ENCODE results near the gene NMNAT2. TPM values are rescaled to one million over a fixed set of nuclear protein-coding genes. Genes with fewer than 3 reads are reported as not detected.

NMNAT2 gene
- polyA plus RNA-seq, 1 donor, result 4.2 TPM

DNA sequence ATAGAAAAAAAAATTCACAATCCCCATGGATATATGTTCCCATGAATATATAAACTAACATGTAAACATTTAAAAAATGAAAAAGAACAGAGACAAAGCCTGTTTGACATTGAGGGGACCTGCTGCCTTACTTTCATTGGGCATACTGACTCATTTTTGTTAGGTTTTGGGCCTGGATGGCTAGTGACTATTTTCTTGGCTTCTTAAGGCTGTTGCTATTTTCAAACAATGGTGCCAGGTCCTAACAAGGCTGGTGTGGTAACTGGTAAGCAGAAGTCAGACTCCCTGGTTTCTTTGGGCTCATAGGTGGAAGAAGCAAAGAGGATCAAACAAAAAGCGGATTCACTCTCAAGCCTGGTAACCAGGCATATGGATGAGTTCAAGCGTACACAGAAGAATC lies 181.1 kb downstream of the NMNAT2 start:
- DNase-seq, result no peak

DNA sequence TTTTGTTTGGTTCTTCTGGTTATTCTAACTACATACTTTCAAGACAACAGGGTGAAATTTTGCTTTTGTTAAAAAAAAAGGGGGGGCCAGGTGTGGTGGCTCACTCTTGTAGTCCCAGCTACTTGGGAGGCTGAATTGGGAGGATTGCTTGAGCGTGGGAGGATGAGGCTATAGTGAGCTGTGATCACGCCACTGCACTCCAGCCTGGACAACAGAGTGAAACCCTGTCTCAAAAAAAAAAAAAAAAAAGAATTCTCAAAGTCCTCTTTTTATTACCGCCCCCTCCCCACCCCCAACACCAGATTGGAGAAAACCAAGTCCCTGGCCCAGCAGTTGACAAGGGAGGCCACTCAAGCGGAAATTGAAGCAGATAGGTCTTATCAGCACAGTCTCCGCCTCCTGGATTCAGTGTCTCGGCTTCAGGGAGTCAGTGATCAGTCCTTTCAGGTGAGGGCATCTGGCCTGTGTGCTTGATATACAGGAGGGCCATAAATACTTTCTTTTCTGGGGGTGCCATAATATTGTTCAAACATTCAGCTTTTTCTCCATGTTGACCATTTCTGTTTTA lies 181.9 kb downstream of the NMNAT2 start:
- DNase-seq, result no peak

DNA sequence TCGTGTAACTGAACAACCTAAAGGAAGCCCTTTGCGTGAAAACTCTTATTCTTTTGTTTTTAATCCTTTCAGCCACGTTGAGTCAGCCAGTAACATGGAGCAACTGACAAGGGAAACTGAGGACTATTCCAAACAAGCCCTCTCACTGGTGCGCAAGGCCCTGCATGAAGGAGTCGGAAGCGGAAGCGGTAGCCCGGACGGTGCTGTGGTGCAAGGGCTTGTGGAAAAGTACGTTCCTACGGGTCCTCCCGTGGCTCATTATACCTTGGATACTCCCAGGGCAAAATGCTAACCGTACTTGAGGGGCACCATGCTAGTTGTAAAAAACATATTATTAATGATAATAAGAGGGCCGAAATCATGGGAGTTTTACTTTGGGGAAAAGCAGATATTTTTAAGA lies 182.7 kb downstream of the NMNAT2 start:
- DNase-seq, result no peak

DNA sequence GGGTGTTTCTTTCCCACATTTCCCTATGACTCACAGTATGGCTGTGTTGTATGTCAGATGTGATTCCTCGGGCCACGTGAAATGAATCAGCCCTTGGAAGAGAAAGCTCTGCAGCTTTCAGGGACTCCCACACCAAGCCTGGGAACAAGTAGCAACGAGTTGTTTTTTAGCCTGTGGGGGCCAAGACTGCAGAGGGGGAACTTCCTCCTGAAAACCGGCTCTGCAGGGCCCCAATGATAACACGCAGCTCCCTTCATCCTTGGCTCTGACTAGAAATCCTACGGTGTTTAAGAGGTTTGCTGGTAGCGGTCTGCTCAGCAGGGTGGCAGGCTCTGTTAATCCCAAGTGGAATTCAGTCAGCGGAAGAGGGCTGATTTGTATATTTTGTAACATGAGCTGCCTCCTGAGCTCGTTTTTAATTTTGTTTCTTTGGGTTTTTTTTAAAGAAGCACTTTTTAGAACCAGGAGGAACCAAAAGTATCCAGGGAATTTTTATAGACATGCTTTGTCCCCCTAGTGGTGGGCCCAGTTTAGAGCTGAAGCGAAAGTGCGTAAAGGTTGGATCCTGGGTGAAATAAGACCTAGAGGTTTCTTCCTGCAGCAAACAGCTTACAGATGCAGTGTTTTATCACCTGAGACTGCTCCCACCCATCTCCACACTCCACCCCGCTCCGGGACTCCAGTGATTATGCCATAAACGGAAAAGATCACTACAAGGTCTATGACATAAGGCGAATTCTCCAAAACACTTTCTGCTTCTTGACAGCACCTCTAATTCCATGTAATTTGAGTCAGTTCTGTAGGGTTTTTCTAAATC lies 183.3 kb downstream of the NMNAT2 start:
- peak; percentile 75 for DNase-seq

DNA sequence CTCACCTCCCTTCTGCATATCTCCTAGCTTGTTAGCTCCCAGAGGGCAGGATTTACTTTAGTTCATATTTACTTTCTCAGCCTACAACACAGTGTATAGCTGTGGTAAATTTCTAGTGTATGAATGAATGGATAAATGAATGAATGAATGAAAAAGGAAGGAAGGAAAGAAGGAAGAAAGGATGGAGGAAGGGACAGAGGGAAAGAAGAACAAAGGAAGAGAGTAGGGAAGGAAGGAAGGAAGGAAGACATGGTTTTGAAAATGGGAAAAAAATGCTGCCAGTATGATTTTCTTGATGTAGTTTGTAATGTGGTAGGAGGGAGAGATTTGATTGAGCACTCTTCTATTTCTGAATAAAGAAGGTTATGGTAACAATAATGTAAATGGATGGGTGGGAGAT lies 185.1 kb downstream of the NMNAT2 start:
- no peak for DNase-seq

DNA sequence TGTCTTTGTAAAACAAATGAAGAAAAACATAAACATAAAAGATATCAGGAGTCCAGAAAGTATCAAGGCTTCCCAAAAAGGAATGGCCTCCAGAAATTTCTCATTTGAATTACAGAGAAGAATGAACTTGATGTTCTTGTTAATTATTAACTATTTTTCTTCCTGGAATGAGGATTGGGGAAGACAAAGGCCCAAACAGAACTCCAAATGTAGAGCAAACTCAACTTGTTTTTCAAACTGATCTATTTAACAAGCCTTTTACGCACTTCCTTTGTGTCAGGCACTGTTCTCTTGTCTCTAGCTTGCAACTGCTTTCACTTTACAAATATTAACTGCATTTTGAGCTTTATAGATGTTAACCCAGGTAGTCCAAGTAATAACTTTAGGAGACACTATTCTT lies 186.6 kb downstream of the NMNAT2 start:
- no peak for DNase-seq

DNA sequence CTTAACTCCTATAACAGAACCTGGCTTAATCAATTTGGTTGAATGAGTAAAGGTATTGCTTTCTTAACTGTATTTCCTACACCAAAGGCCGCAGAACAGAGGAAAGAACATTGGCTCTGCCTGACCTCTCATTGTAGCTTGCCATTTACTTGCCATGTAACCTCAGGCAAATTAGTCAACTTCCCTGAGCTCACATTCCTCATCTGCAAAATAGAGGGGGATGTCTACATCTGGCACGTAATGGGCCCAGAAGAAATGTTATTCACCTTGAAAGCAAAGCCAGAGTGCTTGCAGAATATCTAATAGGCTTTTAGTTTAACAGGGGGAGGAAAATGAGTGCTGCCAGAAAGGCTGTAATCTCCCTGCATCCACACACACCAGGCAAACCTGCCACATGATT lies 187.8 kb downstream of the NMNAT2 start:
- DNase-seq, result no peak

DNA sequence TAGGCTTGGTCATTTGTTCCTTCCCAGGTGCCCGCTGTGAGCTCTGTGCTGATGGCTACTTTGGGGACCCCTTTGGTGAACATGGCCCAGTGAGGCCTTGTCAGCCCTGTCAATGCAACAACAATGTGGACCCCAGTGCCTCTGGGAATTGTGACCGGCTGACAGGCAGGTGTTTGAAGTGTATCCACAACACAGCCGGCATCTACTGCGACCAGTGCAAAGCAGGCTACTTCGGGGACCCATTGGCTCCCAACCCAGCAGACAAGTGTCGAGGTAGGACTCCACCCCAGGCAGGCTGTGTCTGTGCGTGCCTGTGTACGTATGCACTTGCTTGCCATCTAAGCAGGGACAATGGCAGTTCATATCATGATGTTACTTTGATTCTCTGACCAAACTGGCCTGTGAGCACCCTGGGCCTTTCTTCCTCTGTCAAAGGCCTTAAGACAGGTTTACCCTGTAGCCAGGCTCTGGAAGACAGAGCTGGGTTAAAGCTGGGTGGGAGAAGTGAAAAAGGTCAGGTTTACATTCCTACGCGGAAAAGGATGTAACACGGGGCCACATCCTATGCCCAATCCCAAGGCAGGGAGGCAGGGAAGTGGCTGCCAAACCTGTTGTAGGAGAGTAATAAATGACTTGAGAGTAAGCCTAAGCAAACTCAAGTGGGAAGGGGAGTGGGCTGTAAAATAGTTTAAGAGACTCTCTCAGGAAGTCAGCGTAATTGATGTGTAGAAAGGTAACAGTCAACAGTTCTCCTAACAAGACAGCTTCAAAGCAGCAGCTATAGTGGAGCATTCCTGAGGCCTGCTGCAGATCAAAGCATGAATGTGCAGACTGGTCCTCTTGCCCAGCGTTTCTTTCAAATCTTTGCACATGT lies 189.6 kb downstream of the NMNAT2 start:
- DNase-seq, result no peak

DNA sequence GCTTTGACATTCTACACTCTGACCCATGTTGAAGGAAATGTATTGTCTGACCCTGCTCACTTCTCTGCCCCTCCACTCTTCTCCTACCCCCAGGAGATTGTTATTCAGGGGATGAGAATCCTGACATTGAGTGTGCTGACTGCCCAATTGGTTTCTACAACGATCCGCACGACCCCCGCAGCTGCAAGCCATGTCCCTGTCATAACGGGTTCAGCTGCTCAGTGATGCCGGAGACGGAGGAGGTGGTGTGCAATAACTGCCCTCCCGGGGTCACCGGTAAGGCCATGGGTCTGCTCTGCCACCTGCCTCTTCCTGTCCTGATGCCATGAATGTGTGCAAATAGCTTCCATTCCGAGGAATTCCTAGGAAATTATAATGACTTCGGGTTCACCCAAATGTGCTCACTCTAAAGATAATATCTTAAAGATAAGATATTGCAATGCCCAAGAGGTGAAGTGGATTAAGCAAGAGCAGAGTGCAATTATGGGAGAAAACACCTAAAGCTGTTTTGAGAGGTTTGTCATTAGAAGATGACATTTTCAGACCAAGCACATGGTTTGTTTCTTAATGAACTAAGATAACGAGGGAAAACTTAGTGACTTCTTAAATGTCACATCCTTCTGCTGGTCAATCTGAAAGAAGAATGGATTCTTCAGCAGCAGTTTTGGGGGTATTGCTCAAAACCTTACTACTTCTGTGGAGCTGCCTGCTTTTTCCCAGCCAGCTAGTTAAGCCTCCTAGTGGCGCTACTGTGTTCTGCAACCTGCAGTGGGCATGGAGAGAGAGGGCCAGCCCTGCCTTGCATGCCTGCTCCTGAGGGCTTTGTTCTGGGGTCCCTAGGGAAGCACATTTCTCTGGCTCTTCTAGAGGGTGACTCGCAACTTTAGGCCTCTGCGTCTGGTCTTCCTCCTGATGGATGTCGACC lies 190.5 kb downstream of the NMNAT2 start:
- DNase-seq, result no peak

DNA sequence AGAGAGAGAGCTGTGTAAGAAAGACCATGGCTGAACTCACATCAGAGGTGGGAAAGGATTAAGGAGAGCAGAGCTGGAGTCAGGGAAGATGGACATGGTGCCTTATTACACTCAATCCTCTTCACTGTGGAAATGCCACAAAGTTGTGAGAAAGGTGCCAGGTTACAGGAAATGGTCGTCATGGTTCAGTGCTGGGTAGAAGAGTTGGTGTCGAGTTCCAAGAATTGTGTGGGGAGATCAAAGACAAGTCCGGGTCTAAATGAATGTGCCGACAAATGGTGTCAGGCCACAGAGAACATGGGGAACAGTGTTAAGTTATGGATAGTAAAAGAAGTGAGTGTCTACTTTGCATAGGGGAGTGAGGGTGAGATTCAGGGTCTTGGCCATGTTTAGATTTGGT lies 191.2 kb downstream of the NMNAT2 start:
- peak; percentile 86 for DNase-seq

DNA sequence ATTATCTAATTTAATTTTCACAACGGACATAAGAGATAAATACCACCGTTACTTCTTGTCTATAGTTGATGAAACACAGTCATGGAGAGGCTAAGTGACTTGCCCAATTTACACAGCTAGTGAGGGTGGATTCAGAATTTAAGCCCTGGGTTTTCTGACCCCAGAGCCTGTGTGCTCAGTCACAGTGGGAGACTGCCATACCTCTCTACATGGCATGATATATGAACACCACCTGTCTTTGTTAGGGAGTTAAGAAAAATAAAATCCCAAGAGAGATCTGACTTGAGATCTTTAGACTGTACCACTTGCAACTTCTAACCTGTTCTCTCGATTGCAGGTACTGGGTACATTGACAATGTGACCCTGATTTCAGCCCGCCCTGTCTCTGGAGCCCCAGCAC lies 191.8 kb downstream of the NMNAT2 start:
- no peak for DNase-seq

DNA sequence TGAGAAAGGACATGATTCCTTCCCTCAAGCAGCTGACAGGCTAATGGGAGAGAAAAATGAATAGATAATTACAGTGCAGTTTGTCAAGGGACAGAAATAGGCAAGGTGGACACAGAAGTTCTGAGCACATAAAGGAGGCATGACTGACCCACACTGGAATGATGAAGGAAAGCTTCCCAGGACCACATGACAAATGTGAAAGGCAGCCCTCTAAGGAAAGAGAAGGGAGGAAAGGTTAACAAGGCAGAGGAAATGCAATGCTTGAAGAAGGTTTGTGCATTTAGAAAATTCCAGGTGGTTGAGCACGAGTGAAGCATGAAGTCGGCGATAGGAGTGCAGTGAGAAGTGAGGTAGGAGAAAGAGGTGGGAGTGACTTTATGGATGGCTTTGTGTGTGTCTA lies 194.7 kb downstream of the NMNAT2 start:
- no peak for DNase-seq

DNA sequence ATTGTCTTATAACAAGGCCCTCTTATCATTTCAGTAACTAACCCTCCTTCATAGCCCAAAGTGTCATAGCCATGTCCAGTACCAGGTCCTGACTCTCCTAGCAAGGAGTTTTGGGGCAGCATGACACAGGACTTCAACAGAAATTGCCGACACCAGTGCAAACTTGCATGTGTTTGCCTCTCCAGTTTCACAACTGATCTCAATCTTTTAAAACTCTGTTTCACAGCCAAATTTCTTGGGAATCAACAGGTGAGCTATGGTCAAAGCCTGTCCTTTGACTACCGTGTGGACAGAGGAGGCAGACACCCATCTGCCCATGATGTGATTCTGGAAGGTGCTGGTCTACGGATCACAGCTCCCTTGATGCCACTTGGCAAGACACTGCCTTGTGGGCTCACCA lies 195.3 kb downstream of the NMNAT2 start:
- no peak for DNase-seq

DNA sequence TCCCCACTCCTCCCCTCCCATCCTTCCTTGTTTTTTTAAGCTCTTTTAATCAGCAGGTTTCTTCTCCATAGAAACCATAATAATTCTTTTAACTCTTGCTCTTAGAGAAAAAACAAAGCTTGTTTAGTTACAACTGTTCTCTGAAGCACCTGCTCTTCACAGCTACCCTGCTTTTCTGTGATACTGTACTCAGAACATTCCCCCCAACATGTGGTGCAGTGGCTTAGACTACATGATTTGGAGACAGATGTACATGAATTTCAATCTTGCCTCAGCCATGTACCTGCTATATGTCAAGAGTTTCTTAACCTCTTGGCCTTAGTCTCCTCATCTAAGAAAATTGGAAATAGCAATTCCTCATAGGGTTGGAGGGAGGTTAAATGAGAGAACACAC lies 198.6 kb downstream of the NMNAT2 start:
- no peak for DNase-seq

DNA sequence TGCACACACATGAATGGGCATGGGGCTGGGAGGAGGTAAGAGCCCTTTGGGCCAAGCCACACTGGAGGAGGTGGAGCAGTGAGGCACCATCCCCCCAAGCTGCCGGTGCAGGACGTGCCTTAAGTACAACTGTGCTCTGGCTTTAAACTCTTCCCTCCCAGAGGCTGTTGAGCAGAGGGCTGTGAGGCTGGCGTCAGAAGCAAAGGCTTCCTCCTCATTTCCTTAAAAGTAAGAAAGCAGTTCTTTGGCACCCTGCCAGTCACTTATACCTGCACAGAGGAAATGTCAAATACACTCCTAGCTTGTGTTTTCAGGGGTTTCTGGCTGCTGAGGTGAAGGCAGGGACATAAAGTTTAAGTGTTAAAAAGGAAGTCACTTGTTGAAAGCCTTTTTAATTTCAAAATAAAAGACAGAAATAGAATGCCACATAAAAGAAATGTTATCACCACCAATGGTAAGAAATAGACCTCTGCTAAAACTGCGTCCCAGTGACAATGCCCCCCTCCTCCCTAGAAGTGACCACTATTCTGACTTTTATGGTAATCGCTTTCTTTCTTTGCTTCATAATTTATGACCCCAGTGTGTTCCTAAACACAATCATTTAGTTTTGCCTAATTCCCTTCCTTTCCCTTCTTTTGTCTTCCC lies 199.1 kb downstream of the NMNAT2 start:
- DNase-seq, result peak; percentile 80

DNA sequence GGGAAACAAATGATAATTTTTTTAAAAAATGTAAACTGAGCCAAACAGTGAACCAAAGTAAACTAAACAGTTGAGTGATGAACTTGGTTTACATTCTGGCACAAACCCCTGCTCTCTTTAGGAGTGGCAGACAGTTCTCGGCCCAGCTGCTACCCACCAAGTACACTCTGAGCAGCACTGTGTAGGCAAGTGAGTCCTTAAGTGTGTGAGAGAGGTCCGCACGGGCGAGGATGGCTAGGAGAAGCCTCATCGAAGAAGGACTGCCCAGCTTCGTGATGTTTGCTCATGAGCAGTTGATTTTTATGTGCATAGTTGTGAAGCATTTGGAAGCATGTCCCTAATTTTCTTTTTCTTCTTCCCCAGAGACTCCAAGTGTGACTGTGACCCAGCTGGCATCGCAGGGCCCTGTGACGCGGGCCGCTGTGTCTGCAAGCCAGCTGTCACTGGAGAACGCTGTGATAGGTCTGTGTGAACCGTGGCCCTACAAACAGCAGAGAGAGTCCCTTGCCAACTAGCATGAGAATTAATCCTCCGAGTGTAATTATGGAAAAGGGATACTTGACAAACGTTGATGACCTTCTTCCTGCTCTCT lies 200.1 kb downstream of the NMNAT2 start:
- no peak for DNase-seq

DNA sequence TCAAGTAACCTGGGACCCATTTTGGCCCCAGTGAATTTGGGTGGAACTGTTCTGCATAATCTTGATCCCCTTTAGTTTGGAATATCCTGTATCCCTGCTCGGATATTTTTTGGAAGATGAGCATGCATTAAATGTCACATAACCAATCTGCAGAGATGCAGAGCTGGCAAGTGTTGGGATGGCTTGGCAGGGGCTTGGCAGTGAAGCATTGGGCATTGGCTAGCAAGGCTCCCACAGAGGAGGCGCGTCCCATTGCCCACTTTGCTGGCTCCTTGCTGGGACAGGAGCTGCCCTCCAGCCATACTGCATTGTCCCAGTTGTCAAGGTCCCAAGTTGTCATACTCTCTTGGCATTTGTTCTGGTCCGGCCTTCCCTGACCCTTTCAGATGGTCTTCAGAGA lies 202.2 kb downstream of the NMNAT2 start:
- DNase-seq, result no peak

DNA sequence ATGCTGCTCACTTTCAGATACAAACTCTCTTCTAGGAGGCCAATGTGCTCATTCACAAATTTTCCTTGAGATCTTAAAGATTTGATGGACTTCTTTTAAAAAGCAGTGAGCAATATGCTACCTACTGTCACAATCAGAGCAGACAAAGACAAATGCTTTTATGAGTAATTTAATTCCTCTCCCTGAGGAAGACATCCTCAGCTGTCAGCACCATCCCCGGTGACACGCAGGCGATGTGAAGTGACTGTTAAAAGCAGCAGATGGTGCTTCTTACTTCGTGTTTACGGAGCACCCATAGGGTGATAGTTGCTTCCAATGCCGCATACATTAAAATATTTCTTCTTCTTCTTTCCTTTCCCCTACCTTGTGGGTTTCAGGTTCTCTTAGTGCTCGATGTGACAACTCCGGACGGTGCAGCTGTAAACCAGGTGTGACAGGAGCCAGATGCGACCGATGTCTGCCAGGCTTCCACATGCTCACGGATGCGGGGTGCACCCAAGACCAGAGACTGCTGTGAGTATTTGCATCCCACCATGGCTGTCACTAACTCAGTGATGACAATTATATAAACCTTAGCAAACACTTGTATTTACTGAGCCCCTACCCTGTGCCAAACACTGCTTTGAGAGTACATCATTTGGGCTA lies 203.0 kb downstream of the NMNAT2 start:
- DNase-seq, result no peak

DNA sequence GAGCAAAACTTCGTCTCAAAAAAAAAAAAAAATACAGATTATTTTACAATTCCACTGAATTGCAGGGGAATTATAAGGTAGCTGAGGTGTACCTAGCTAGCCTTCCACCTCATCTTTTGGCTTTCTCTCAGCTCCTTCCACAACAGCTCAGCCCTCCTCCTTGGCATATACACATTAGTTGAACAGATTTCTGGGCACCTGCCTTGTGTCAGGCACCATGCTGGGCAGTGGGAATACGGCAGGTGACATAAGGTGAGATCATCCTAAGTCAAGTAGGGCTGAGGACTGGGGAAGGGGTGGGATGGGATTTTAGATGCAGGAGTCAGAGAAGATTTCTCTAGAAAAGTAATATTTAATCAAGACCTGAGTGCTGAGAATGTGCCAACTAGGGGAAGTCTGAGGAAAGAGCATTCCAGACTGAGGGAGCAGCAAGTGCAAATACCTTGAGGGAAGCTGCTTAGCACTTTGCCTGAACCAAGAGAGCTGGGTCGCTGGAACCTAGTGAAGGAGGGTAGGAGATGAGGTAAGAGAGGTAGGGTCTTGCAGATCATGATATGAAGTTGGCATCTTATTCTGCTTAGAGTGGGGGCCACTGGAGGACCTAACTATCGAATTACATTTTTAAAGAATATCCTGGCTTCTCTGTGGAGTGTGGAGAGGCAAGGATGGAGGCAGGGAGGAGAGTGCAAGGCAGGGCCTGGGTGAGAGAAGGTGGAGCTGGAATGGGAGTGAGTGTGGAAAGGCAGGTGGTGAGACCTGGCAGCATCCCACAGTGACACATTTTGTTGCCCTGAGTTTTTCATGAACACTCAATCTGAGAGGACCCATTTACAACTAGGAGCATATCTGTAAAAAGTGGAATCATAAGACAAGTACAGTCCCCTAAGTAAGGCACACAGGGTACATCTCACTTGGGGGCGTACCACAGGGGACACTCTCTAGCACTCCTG lies 203.9 kb downstream of the NMNAT2 start:
- DNase-seq, result no peak

All from left kidney (tissue), 2 donors.